HepG2 (cell line): ENCODE measurements around the gene H3-3A. TPM values are rescaled to one million over a fixed set of nuclear protein-coding genes. Genes with fewer than 3 reads are reported as not detected.

Source experiments
- ATAC-seq: fragments of 200-7000 bp; cut with Tn5 transposase; 3 replicates; pipeline ENCODE4 v1.9.1; 2020; ENCODE audit warnings: mild to moderate bottlenecking, moderate library complexity
- BruUV-seq: library from RNA; stranded (reverse); fragments of 400-500 nt; replicated peaks from 2 replicates; lab custom pipeline; 2021; lab: Mats Ljungman, UMichigan
- CTCF ChIA-PET: fragments of 300-600 bp; formaldehyde crosslinking; extraction: SDS; loops from one replicate; lab custom pipeline; 2021; ENCODE audit warnings: low total read pairs, inconsistent platforms, low intra/inter-chr PET ratio; lab: Yijun Ruan, JAX
- POLR2A ChIA-PET: fragments of 350-600 bp; sonication (Branson Sonifier 250); formaldehyde crosslinking; loops from one replicate; lab custom pipeline; 2020; ENCODE audit warnings: antibody characterized with exemption, inconsistent platforms; lab: Yijun Ruan, JAX
- DNase-seq: peaks from one replicate; pipeline ENCODE4 v3.0.0-alpha.2; 2015; ENCODE audit warnings: low spot score
- FAIRE-seq: peaks from 3 replicates; lab custom pipeline; 2011; peaks lifted over from hg19 to GRCh38; lab: Jason Lieb, UNC
- H2AFZ ChIP-seq: one replicate; pipeline ENCODE4 v1.6.1; 2011; ENCODE audit warnings: low read length, inconsistent platforms
- H3K27ac ChIP-seq: fragments of 300-600 bp; 3 replicates; pipeline ENCODE4 v1.8.0; 2011; ENCODE audit warnings: mixed run types, mild to moderate bottlenecking, mixed read lengths, low read length, inconsistent platforms; ENCODE audit not compliant: insufficient read depth; ENCODE audit errors: extremely low read length
- H3K27me3 ChIP-seq, 2 experiments: fragments of 200-600 bp in 1 of 2; 2 replicates in 1 of 2; 3 replicates in 1 of 2; pipeline versions ENCODE4 v1.6.0 to v1.8.0; 2011; ENCODE audit warnings: low read length in 2 of 2, mild to moderate bottlenecking in 2 of 2, moderate library complexity in 2 of 2, inconsistent platforms in 1 of 2; ENCODE audit not compliant: insufficient read depth in 2 of 2, control insufficient read depth in 1 of 2
- H3K36me3 ChIP-seq, 2 experiments: fragments of 200-600 bp in 1 of 2; replicated peaks in 1 of 2; 2 replicates in 1 of 2; 3 replicates in 1 of 2; pipeline versions ENCODE4 v1.5.1 to v1.8.0; 2011; ENCODE audit warnings: low read length in 2 of 2, inconsistent platforms in 1 of 2; ENCODE audit not compliant: insufficient read depth in 2 of 2, control insufficient read depth in 1 of 2
- H3K4me1 ChIP-seq: 2 replicates; pipeline ENCODE4 v1.5.1; 2012; ENCODE audit warnings: low read length, inconsistent platforms; ENCODE audit not compliant: insufficient read depth
- H3K4me2 ChIP-seq: 2 replicates; pipeline ENCODE4 v1.6.0; 2011; ENCODE audit warnings: low read depth, low read length, inconsistent platforms
- H3K4me3 ChIP-seq, 3 experiments: fragments of 200-600 bp in 1 of 3; sonication (generic), shearing (Covaris generic) in 1 of 3; replicated peaks in 1 of 3; 2 replicates each; pipeline ENCODE4 v1.5.1; 2011 to 2016; ENCODE audit warnings: low read length in 3 of 3, inconsistent platforms in 2 of 3, low read depth in 2 of 3, mild to moderate bottlenecking in 2 of 3, control low read depth in 1 of 3, mixed read lengths in 1 of 3; ENCODE audit not compliant: insufficient read depth in 1 of 3
- H3K79me2 ChIP-seq: one replicate; pipeline ENCODE4 v1.6.1; 2011; ENCODE audit warnings: low read length, inconsistent platforms; ENCODE audit not compliant: insufficient read depth
- H3K9ac ChIP-seq: 2 replicates; pipeline ENCODE4 v1.6.0; 2011; ENCODE audit warnings: mild to moderate bottlenecking, low read depth, low read length, inconsistent platforms; ENCODE audit not compliant: insufficient read depth
- H3K9me3 ChIP-seq: 2 replicates; pipeline ENCODE4 v1.5.1; 2012; ENCODE audit warnings: mild to moderate bottlenecking, low read length
- H4K20me1 ChIP-seq: 2 replicates; pipeline ENCODE4 v1.6.0; 2011; ENCODE audit warnings: inconsistent platforms, mild to moderate bottlenecking, low read length, moderate library complexity; ENCODE audit not compliant: insufficient read depth
- AGO1 ChIP-seq: fragments of 200-400 bp; formaldehyde crosslinking; IDR thresholded peaks from 2 replicates; pipeline ENCODE4 v1.6.1; 2017; ENCODE audit warnings: mild to moderate bottlenecking, low read depth, low read length, moderate library complexity; ENCODE audit not compliant: poor library complexity, severe bottlenecking
- CHD2 ChIP-seq: IDR thresholded peaks from 2 replicates; pipeline ENCODE4 v1.6.1; 2011; ENCODE audit warnings: low read depth, low read length, improper control_type of control experiment
- ZNF143 ChIP-seq: sonication (generic); formaldehyde crosslinking; IDR thresholded peaks from 2 replicates; pipeline ENCODE4 v1.4.0; 2020; ENCODE audit warnings: missing genetic modification reagents
- ZNF770 ChIP-seq: sonication (generic); formaldehyde crosslinking; IDR thresholded peaks from 2 replicates; pipeline ENCODE4 v1.5.0; 2020; ENCODE audit warnings: mild to moderate bottlenecking, missing genetic modification reagents
- ZNF775 ChIP-seq: sonication (generic); formaldehyde crosslinking; IDR thresholded peaks from 2 replicates; pipeline ENCODE4 v1.4.0; 2020; ENCODE audit warnings: missing genetic modification reagents, mild to moderate bottlenecking, moderate library complexity, borderline replicate concordance
- WGBS: methylation state at CpG from one replicate; pipeline ENCODE4 v1.1.6; 2017; ENCODE audit warnings: low lambda C conversion rate; 5-methylcytosine and 5-hydroxymethylcytosine counted together
- in situ Hi-C: cut with HindIII; loops from 2 replicates; pipeline ENCODE4 v1.10.0; 2017; ENCODE audit warnings: low pct_unique_long_range_greater_than_20kb; ENCODE audit not compliant: extremely low pct_ligation_motif_present
- intact Hi-C: fragments of 100-400 bp; cut with micrococcal nuclease; formaldehyde crosslinking; loops from one replicate; pipeline ENCODE4 v1.10.0; 2022; ENCODE audit not compliant: unreplicated experiment
- polyA plus RNA-seq, 8 experiments: library from polyadenylated mRNA; depleted of rRNA in 3 of 8; stranded (reverse) in 7 of 8; unstranded in 1 of 8; fragments of >200 nt; fragmentation: Illumina TruSeq in 4 of 8; extraction: Trizol in 4 of 8; gene quantifications; 2 replicates each; pipeline versions ENCODE4 v1.2.1 to v1.2.3, GENCODE V29; 2011 to 2016; ENCODE audit warnings: low read depth in 4 of 8, missing spikeins in 1 of 8, mixed read lengths in 1 of 8; ENCODE audit not compliant: insufficient read depth in 1 of 8
- total RNA-seq, 5 experiments: library from RNA; depleted of rRNA; stranded (reverse); fragments of >200 nt; fragmentation: Illumina TruSeq; extraction: Trizol; gene quantifications; 2 replicates each; pipeline ENCODE4 v1.2.3, GENCODE V29; 2016; ENCODE audit warnings: low read depth in 1 of 5

H3-3A gene
- total and polyA plus RNA-seq, 2 of the 13 experiments (the other 11 are each of a cell fraction or from before 2014, with no cell fraction given), result 221 to 320 TPM

- Histone ChIP-seq H3K4me3 (no peak overlapping the region), H4K20me1 (no peaks in the 10 kb centered on the region), H3K79me2 (no peaks in the 10 kb centered on the region), H3K4me2 (no peak overlapping the region), H3K9me3 (no peaks in the 10 kb centered on the region), H3K27ac (no peak overlapping the region), H3K36me3 (no peaks in the 10 kb centered on the region), H3K9ac (no peak overlapping the region), H3K4me1 (peaks cover 41% of the 10 kb centered on the region), H3K27me3 (peaks cover 2 to 45% of the 10 kb centered on the region in 2 experiments; a peak in 4 of 5 replicates), H2AFZ (no peak overlapping the region)
- TF ChIP-seq ZNF143 (no peak), ZNF770 (CRISPR knock-in tag) (peak; percentile 76)
- CTCF ChIA-PET, result no interaction called here
- FAIRE-seq, result no peak
- POLR2A ChIA-PET, result interaction anchor here (1.9 to 2.8 kb wide), 2 partner anchors 52 to 55 kb away, joined by 5 to 11 read pairs; partner anchors contain the start of gene H3-3A
- BruUV-seq, result no TSS peak
- no peak for ATAC-seq
- in situ Hi-C loops, result no loop called here
- WGBS, result 54% methylated on average over 6 of the region's 6 CpGs
- intact Hi-C loops, result no loop called here
- no peak for DNase-seq
Observed at GRCh38 chr1:226117330-226117729, 54.8 kb downstream of the H3-3A start.

DNA sequence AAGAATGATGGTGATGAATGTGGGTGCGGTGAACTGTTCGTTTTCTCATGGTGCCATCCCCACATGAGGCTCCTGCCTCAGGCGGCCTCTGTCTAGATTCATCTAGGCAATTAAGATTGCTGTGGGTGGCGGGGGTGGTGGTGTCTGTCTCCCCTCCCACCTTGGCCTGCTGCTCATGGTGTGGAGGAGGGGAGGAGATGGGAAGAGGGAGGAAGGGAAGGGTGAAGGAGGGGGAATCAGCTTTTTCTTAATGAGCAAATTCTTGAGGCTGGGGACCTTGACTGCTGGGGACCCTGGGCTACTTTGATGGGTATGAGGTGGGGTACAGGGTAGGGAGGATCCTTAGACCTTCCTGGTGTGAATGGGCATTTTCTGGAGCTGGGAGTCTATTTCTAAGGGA lies 55.8 kb downstream of the H3-3A start:
- Histone ChIP-seq H3K9ac (no peak overlapping the region), H3K79me2 (no peaks in the 10 kb centered on the region), H3K27me3 (peaks cover 2 to 41% of the 10 kb centered on the region in 2 experiments; a peak in 4 of 5 replicates), H3K36me3 (no peaks in the 10 kb centered on the region), H3K4me2 (no peak overlapping the region), H3K27ac (no peak overlapping the region), H3K4me3 (no peak overlapping the region), H3K4me1 (peaks cover 40% of the 10 kb centered on the region), H3K9me3 (no peaks in the 10 kb centered on the region), H4K20me1 (no peaks in the 10 kb centered on the region), H2AFZ (no peak overlapping the region)
- in situ Hi-C loops, result no loop called here
- ChIA-PET POLR2A (interaction anchor here (2.8 kb wide), 1 partner anchor 56 kb away, joined by 11 read pairs; the partner anchor contains the start of gene H3-3A), CTCF (no interaction called here)
- FAIRE-seq (no peak), DNase-seq (no peak), ATAC-seq (no peak)
- no TSS peak for BruUV-seq
- 65% methylated on average over 4 of the region's 4 CpGs for WGBS
- intact Hi-C loops, result no loop called here
- TF ChIP-seq CHD2 (no peak), ZNF775 (CRISPR knock-in tag) (no peak), AGO1 (no peak)
